C4-2B (cell line): ENCODE measurements around the gene PPFIA3.
"Not testable (repeated sequence)": the region's sequence is repeated elsewhere in the genome, so short reads cannot be mapped to it uniquely, and the experiment has no call there.

ENCODE experiments used
- H3K27ac ChIP-seq: fragments of 450-650 bp; 2 replicates; pipeline ENCODE4 v1.5.1; 2017
- CTCF ChIP-seq: fragments of 450-650 bp; conservative IDR thresholded peaks from 2 replicates; pipeline ENCODE4 v1.5.1; 2017; ENCODE audit warnings: mild to moderate bottlenecking
- ZFX ChIP-seq: fragments of 450-650 bp; IDR thresholded peaks from 2 replicates; pipeline ENCODE4 v1.6.1; 2017

PPFIA3 gene

GRCh38 chr19:49141352-49141751 lies 22.0 kb downstream of the PPFIA3 start:
- H3K27ac ChIP-seq, result no peak overlapping the region
- no peak for TF ChIP-seq ZFX
- no peak for TF ChIP-seq CTCF

- no peak for TF ChIP-seq CTCF
- no peak for TF ChIP-seq ZFX
- peak overlapping the region; percentile 48 for H3K27ac ChIP-seq
Observed at GRCh38 chr19:49142866-49143335, 23.6 kb downstream of the PPFIA3 start.

GRCh38 chr19:49145573-49146407 lies 26.4 kb downstream of the PPFIA3 start:
- H3K27ac ChIP-seq, result no peak overlapping the region
- TF ChIP-seq CTCF (peak; percentile 97), ZFX (no peak)

- H3K27ac ChIP-seq, result not testable (repeated sequence)
Observed at GRCh38 chr19:49146408-49146770, 27.0 kb downstream of the PPFIA3 start.

GRCh38 chr19:49148044-49148682 lies 28.8 kb downstream of the PPFIA3 start:
- H3K27ac ChIP-seq, result peak overlapping the region; percentile 95
- TF ChIP-seq CTCF (no peak), ZFX (no peak)

GRCh38 chr19:49148784-49149651 lies 29.7 kb downstream of the PPFIA3 start:
- H3K27ac ChIP-seq, result peak overlapping the region; percentile 95
- TF ChIP-seq CTCF, result no peak
- TF ChIP-seq ZFX, result no peak

GRCh38 chr19:49149652-49150105 lies 30.3 kb downstream of the PPFIA3 start:
- TF ChIP-seq ZFX, result no peak
- TF ChIP-seq CTCF, result no peak
- peak overlapping the region; percentile 95 for H3K27ac ChIP-seq
